K562 (cell line): ENCODE results near the gene BRD3.

Experiments used
- CTCF ChIP-seq, 3 experiments: IDR thresholded peaks in 2 of 3; conservative IDR thresholded peaks in 1 of 3; 2 replicates each; pipeline ENCODE4 v1.5.1; 2011 to 2012; ENCODE audit warnings: low read length in 3 of 3, mild to moderate bottlenecking in 3 of 3, control low read depth in 2 of 3, improper control_type of control experiment in 1 of 3, inconsistent platforms in 1 of 3, low read depth in 1 of 3, mixed read lengths in 1 of 3, moderate library complexity in 1 of 3; ENCODE audit not compliant: insufficient read depth in 2 of 3
- FOXA1 ChIP-seq: fragments of 450-650 bp; IDR thresholded peaks from 2 replicates; pipeline ENCODE4 v1.6.1; 2016; ENCODE audit warnings: mild to moderate bottlenecking, borderline replicate concordance
- MEIS2 ChIP-seq: fragments of 450-650 bp; IDR thresholded peaks from 2 replicates; pipeline ENCODE4 v1.6.1; 2014; ENCODE audit warnings: mild to moderate bottlenecking; ENCODE audit not compliant: partially characterized antibody
- POLR2A ChIP-seq: fragments of 450-650 bp; conservative IDR thresholded peaks from 2 replicates; pipeline ENCODE4 v1.6.1; 2016
- RCOR1 ChIP-seq, 2 experiments: IDR thresholded peaks; 2 replicates each; pipeline ENCODE4 v1.6.1; 2012; ENCODE audit warnings: low read depth in 2 of 2, low read length in 2 of 2, borderline replicate concordance in 1 of 2, improper control_type of control experiment in 1 of 2
- REST ChIP-seq, 2 experiments: fragments of 450-650 bp; formaldehyde crosslinking in 1 of 2; IDR thresholded peaks; 2 replicates each; pipeline versions ENCODE4 v1.4.0 to v1.6.1; 2014 to 2020; ENCODE audit warnings: mild to moderate bottlenecking in 2 of 2, borderline replicate concordance in 1 of 2, low read depth in 1 of 2
- SMC3 ChIP-seq: conservative IDR thresholded peaks from 2 replicates; pipeline ENCODE4 v1.6.1; 2011; ENCODE audit warnings: low read depth, low read length, improper control_type of control experiment; ENCODE audit not compliant: insufficient read depth
- SNIP1 ChIP-seq: fragments of 450-650 bp; IDR thresholded peaks from 2 replicates; pipeline ENCODE4 v1.7.1; 2017; ENCODE audit warnings: low read depth, mild to moderate bottlenecking
- TCF7L2 ChIP-seq: fragments of 150-350 bp; IDR thresholded peaks from 2 replicates; pipeline ENCODE4 v1.6.1; 2016; ENCODE audit warnings: low read depth, mild to moderate bottlenecking, low read length, moderate library complexity

- no peak for TF ChIP-seq RCOR1 (IDR thresholded peaks at IDR 0.05; ENCODE audit: borderline replicate concordance in 1 of 2, low read depth in 2 of 2, low read length in 2 of 2)
- TF ChIP-seq SMC3: no peak
- TF ChIP-seq REST (IDR thresholded peaks at IDR 0.05; ENCODE audit: borderline replicate concordance): no peak
- no peak for TF ChIP-seq REST (CRISPR knock-in tag; IDR thresholded peaks at IDR 0.05; ENCODE audit: low read depth)
- no peak for TF ChIP-seq CTCF (IDR thresholded peaks at IDR 0.05 in 2 of 3, conservative IDR thresholded peaks at IDR 0.05 in 1 of 3; ENCODE audit: insufficient read depth in 2 of 3, low read depth in 1 of 3, low read length in 3 of 3)
- TF ChIP-seq TCF7L2: no peak
- no peak for TF ChIP-seq SNIP1
- TF ChIP-seq MEIS2: no peak
- TF ChIP-seq FOXA1: no peak
- TF ChIP-seq POLR2A: no peak
These were observed 34.2 kb downstream of the BRD3 start for GRCh38 chr9:134033516-134034214.
